Measurements from ENCODE around the gene UFM1. TPM values are rescaled to one million over a fixed set of nuclear protein-coding genes. Genes with fewer than 3 reads are reported as not detected.

The UFM1 gene
- total and polyA plus RNA-seq, 9 donors = 40.5 to 73.4 (median 46.2) TPM

DNA sequence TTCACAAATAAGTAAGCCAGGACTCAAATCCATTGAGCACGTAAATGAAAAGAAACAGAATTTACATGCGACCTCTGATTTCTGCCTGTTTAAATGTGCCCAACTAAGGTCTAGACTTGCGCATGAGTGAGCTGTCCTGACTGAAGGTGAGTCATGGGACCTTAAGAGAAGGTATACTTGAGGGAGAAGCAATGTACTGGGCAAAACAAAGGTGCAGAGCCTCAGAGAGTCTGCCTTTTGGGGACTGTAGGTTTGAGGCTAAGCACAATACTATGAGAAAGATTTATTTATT lies 45.8 kb downstream of the UFM1 start:
- no peaks in the 10 kb centered on the region for H3K27me3 ChIP-seq
- 92 to 95% (median 93%) methylated on average over 3 of the region's 3 CpGs for WGBS, 3 donors
- H3K4me3 ChIP-seq = no peak overlapping the region
- intact Hi-C loops (cut with DNase I) = no loop called here
- peaks cover 3% of the 10 kb centered on the region for H3K4me1 ChIP-seq (ENCODE audit: insufficient read depth)
- TF ChIP-seq EP300 (IDR thresholded peaks at IDR 0.05) = no peak
- TF ChIP-seq, protein P1, sequence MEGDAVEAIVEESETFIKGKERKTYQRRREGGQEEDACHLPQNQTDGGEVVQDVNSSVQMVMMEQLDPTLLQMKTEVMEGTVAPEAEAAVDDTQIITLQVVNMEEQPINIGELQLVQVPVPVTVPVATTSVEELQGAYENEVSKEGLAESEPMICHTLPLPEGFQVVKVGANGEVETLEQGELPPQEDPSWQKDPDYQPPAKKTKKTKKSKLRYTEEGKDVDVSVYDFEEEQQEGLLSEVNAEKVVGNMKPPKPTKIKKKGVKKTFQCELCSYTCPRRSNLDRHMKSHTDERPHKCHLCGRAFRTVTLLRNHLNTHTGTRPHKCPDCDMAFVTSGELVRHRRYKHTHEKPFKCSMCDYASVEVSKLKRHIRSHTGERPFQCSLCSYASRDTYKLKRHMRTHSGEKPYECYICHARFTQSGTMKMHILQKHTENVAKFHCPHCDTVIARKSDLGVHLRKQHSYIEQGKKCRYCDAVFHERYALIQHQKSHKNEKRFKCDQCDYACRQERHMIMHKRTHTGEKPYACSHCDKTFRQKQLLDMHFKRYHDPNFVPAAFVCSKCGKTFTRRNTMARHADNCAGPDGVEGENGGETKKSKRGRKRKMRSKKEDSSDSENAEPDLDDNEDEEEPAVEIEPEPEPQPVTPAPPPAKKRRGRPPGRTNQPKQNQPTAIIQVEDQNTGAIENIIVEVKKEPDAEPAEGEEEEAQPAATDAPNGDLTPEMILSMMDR (IDR thresholded peaks at IDR 0.05) = no peak
- TF ChIP-seq POLR2A (IDR thresholded peaks at IDR 0.05) = no peak
- no peak for DNase-seq
- H3K36me3 ChIP-seq = no peaks in the 10 kb centered on the region
- no peaks in the 10 kb centered on the region for H3K9me3 ChIP-seq
- no peak overlapping the region for H3K27ac ChIP-seq

DNA sequence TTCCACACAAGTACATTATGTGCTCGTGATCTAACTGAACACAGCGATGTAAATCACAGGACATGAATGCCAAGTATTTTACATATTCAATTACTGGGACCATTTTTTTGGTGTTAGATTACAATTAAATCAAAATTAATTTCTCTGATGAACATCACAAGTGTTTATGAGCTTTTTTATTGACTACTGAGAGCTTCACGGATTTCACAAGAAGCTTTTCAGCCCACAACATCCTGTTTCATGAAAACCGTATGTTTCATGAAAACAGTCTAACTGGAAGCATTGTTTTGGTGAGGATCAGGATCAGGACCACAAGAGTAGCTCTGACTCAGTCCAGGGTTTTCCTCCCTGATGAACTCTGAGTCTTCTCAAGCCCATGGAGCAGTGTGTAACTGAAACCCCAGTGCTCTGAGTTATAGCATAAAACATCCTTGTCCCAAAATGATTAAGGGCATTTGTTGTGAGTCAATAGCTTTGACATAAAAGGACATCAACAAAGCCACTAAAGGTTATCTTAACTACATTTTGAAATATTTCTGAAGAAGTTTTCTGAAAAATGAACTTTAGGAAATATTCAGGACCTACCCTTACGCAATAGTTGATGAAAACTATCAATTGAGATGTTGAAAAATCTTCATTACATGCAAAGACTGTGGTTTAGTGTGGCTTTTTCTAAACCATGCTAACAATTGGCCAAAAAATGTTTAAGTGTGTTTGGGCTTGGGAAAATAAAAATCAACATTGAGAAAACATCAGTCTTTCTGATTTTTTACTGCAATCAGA lies 49.3 kb downstream of the UFM1 start:
- TF ChIP-seq, protein P1 (IDR thresholded peaks at IDR 0.05) = no peak
- no peak for TF ChIP-seq POLR2A (IDR thresholded peaks at IDR 0.05)
- TF ChIP-seq EP300 (IDR thresholded peaks at IDR 0.05) = no peak
- intact Hi-C loops (cut with DNase I) = no loop called here
- Histone ChIP-seq H3K27me3 (no peaks in the 10 kb centered on the region), H3K27ac (no peak overlapping the region), H3K9me3 (no peaks in the 10 kb centered on the region), H3K4me1 (ENCODE audit: insufficient read depth) (peaks cover 3% of the 10 kb centered on the region), H3K4me3 (no peak overlapping the region), H3K36me3 (no peaks in the 10 kb centered on the region)
- DNase-seq = no peak
- 25 to 28% (median 26%) methylated on average over 5 of the region's 5 CpGs for WGBS, 3 donors

DNA sequence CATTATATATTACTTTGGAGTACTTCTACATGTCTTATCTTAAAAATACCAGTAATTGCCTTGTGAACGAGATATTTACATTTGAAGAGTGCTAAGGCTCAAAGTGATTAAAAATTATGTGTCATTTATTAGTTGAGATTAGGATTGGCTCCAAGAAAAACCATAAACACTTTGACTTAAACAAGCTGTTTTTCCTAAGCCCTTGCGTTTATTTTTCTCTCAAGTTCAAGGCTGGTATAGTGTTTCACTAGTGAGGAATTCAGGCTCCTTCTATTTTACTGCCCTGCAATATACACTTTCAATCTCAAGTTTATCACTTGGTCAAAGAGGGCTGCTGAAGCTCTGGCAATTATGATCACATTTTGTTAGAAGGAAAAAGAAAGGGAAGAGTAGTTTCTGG lies 49.9 kb downstream of the UFM1 start:
- no peaks in the 10 kb centered on the region for H3K27me3 ChIP-seq
- intact Hi-C loops (cut with DNase I) = no loop called here
- H3K27ac ChIP-seq = no peak overlapping the region
- TF ChIP-seq POLR2A (IDR thresholded peaks at IDR 0.05) (no peak), EP300 (IDR thresholded peaks at IDR 0.05) (no peak)
- TF ChIP-seq, protein P1 (IDR thresholded peaks at IDR 0.05) = no peak
- peaks cover 3% of the 10 kb centered on the region for H3K4me1 ChIP-seq (ENCODE audit: insufficient read depth)
- 6 to 11% (median 11%) methylated on average over 2 of the region's 2 CpGs for WGBS, 3 donors
- H3K9me3 ChIP-seq = no peaks in the 10 kb centered on the region
- DNase-seq = no peak
- H3K4me3 ChIP-seq = no peak overlapping the region
- H3K36me3 ChIP-seq = no peaks in the 10 kb centered on the region

DNA sequence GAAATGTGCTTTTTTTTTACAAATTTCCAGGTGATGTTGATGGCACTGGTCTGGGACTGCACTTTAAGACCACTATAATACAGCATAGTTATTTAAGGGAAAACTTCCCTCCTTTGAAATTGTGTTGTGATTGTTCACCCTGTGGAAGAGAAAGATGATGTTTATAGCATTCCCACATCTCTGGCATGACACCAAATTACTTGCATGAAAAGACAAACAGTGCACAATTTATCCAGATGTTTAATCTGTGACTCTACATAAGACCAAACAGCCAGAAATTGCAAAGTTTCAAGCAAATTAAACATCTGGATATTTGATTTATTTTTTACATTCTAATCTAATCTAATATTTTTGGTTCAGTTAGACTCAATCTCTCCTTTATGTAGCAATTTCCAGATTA lies 51.6 kb downstream of the UFM1 start:
- TF ChIP-seq POLR2A (IDR thresholded peaks at IDR 0.05) (no peak), EP300 (IDR thresholded peaks at IDR 0.05) (no peak)
- TF ChIP-seq, protein P1 (IDR thresholded peaks at IDR 0.05) = no peak
- Histone ChIP-seq H3K27me3 (no peaks in the 10 kb centered on the region), H3K9me3 (no peaks in the 10 kb centered on the region), H3K4me3 (no peak overlapping the region), H3K36me3 (no peaks in the 10 kb centered on the region), H3K4me1 (ENCODE audit: insufficient read depth) (peaks cover 3% of the 10 kb centered on the region), H3K27ac (no peak overlapping the region)
- intact Hi-C loops (cut with DNase I) = no loop called here
- DNase-seq = no peak

All from ovary (tissue), 9 donors.